HL-60 (cell line): ENCODE results near the gene PRDX6.

Experiments
- CTCF ChIP-seq: IDR thresholded peaks from one replicate; pipeline ENCODE4 v1.5.1; 2011; ENCODE audit warnings: low read length, control low read depth, inconsistent platforms; ENCODE audit not compliant: insufficient read depth
- GABPA ChIP-seq: IDR thresholded peaks from 2 replicates; pipeline ENCODE4 v1.6.1; 2012; ENCODE audit warnings: low read depth
- POLR2AphosphoS5 ChIP-seq: IDR thresholded peaks from 2 replicates; pipeline ENCODE4 v1.6.1; 2012; ENCODE audit warnings: low read depth
- REST ChIP-seq: IDR thresholded peaks from 2 replicates; pipeline ENCODE4 v1.6.1; 2012; ENCODE audit warnings: low read depth; ENCODE audit not compliant: insufficient replicate concordance

GRCh38 chr1:173484276-173484675, 7.1 kb downstream of the PRDX6 start:
- TF ChIP-seq CTCF (no peak), POLR2AphosphoS5 (no peak), GABPA (no peak), REST (no peak)
